Measurements from ENCODE around the gene ELP6.

DNA sequence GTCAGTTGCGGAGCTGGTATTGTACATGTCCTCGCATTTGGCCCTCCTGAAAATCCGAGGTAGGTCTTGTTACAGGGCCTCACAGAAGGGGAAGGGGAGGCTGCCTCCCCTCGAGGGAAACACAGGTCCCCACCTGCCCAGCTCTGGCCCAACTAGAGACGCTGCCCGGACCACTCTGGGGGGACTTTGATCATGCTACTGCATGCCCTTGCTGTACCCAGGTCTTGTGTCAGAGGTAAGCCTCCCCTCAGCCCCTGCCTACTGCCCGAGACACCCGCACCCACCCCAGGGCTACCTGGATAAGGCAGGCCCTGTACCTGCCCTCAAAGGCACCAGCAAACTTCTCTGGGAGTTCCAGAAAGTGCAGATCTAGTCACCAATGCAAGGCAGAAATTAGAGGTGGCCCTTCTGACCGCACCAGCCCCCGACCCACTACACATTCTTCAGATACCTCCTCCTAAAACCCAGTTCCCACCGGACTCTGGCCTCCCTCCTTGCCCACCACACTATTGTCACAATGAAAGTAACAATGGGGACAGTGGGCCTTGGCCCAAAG is 36.8 kb downstream of the ELP6 start:
- TF ChIP-seq TAF1 (IDR thresholded peaks at IDR 0.05; ENCODE audit: borderline replicate concordance, insufficient read depth, low read length) (no peak), POLR2AphosphoS5 (IDR thresholded peaks at IDR 0.05; ENCODE audit: low read depth, low read length) (no peak)

All from PFSK-1 (cell line).